H1 (cell line): Measurements from ENCODE around the gene LYL1. TPM values are rescaled to one million over a fixed set of nuclear protein-coding genes. Genes with fewer than 3 reads are reported as not detected.

Experiments
- JUND ChIP-seq: IDR thresholded peaks from 2 replicates; pipeline ENCODE4 v1.6.1; 2011; ENCODE audit warnings: mild to moderate bottlenecking, improper control_type of control experiment, low read length
- polyA plus RNA-seq, 7 experiments: library from polyadenylated mRNA; depleted of rRNA in 3 of 7; stranded (reverse) in 5 of 7; unstranded in 2 of 7; fragments of >200 nt in 5 of 7; fragments of 200-250 nt in 2 of 7; gene quantifications; 1 replicate in 5 of 7; 2 replicates in 1 of 7; 4 replicates in 1 of 7; pipeline versions ENCODE4 v1.2.1 to v1.2.3, GENCODE V29; 2011 to 2013; ENCODE audit warnings: missing spikeins in 2 of 7, mixed read lengths in 2 of 7
- total RNA-seq: library from RNA; stranded (reverse); fragmentation: NEBNext Ultra II Directional; extraction: Animal tissue kit (Norgen Biotek cat#: 25700); gene quantifications from 2 replicates; pipeline ENCODE4 v1.2.1, GENCODE V29; 2021

LYL1 gene
- total and polyA plus RNA-seq, 2 of the 8 experiments (the other 6 are each of a cell fraction or from before 2014, with no cell fraction given) = 0.58 to 0.76 TPM

DNA sequence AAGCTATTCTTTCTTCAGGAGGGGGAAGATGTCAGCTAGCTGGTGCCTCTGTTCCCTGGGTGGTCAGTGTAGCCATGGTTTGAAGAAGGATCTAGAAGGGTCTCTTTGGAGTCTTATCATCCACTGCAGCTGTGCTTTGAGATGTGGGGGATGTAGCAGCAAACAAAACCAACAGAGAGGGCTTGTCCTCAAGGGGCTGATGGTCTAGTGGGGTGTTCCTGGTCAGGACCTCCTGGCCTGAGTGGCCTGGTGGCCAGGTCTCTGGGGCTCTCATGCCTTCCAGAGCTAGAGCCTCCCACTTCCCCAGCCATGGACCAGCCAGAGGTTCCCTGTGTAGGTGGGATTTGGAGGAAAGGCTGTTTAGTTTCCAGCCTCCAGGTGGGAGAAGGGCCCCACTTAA is 40.3 kb downstream of the LYL1 start (continued):
- no peak for TF ChIP-seq JUND
- TF ChIP-seq, all 59 proteins: peak for 0
